Neural crest cell (in vitro differentiated cells): ENCODE measurements around the gene SUFU. TPM values are rescaled to one million over a fixed set of nuclear protein-coding genes. Genes with fewer than 3 reads are reported as not detected.
A peak's percentile ranks its signal among the peaks of the same experiment; 100 is the strongest.

Source experiments
- DNase-seq: peaks from one replicate; pipeline ENCODE4 v3.0.0; 2021; ENCODE audit warnings: low read depth, mixed read lengths, low spot score
- H3K27ac Mint-ChIP-seq: one replicate; pipeline ENCODE4 v1.8.0; 2021; ENCODE audit warnings: mild to moderate bottlenecking, mixed read lengths; ENCODE audit not compliant: unreplicated experiment
- H3K27me3 Mint-ChIP-seq: 2 replicates; pipeline ENCODE4 v1.8.0; 2021; ENCODE audit warnings: low read depth, mild to moderate bottlenecking, mixed read lengths
- H3K36me3 Mint-ChIP-seq: 2 replicates; pipeline ENCODE4 v1.8.0; 2021; ENCODE audit warnings: low read depth, mild to moderate bottlenecking, mixed read lengths
- H3K4me1 Mint-ChIP-seq: 2 replicates; pipeline ENCODE4 v1.8.0; 2021; ENCODE audit warnings: mixed read lengths
- H3K4me3 Mint-ChIP-seq: one replicate; pipeline ENCODE4 v1.8.0; 2021; ENCODE audit warnings: mild to moderate bottlenecking, mixed read lengths
- H3K9me3 Mint-ChIP-seq: 2 replicates; pipeline ENCODE4 v1.8.0; 2021; ENCODE audit warnings: mixed read lengths
- total RNA-seq: library from RNA; stranded (reverse); gene quantifications from 2 replicates; pipeline ENCODE4 v1.2.1, GENCODE V29; 2021
- TF ChIP-seq, protein P1 (sequence below): fragments of 200-600 bp; sonication (generic); conservative IDR thresholded peaks from 2 replicates; pipeline ENCODE4 v1.5.0; 2021; ENCODE audit warnings: antibody characterized with exemption, mild to moderate bottlenecking

The SUFU gene
- total RNA-seq, 1 donor from 2014 or later, result 27.1 TPM

- Mint-ChIP-seq H3K27ac (no peak overlapping the region), H3K36me3 (peaks cover 2% of the 10 kb centered on the region), H3K27me3 (no peaks in the 10 kb centered on the region), H3K4me1 (peaks cover 29% of the 10 kb centered on the region), H3K4me3 (no peak overlapping the region), H3K9me3 (no peaks in the 10 kb centered on the region)
- DNase-seq, result no peak
- TF ChIP-seq, protein P1, sequence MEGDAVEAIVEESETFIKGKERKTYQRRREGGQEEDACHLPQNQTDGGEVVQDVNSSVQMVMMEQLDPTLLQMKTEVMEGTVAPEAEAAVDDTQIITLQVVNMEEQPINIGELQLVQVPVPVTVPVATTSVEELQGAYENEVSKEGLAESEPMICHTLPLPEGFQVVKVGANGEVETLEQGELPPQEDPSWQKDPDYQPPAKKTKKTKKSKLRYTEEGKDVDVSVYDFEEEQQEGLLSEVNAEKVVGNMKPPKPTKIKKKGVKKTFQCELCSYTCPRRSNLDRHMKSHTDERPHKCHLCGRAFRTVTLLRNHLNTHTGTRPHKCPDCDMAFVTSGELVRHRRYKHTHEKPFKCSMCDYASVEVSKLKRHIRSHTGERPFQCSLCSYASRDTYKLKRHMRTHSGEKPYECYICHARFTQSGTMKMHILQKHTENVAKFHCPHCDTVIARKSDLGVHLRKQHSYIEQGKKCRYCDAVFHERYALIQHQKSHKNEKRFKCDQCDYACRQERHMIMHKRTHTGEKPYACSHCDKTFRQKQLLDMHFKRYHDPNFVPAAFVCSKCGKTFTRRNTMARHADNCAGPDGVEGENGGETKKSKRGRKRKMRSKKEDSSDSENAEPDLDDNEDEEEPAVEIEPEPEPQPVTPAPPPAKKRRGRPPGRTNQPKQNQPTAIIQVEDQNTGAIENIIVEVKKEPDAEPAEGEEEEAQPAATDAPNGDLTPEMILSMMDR, result no peak
These were observed 94.5 kb downstream of the SUFU start for GRCh38 chr10:102598243-102598642.

- Mint-ChIP-seq H3K27ac (peak overlapping the region; percentile 68), H3K36me3 (peaks cover 2% of the 10 kb centered on the region), H3K4me3 (no peak overlapping the region), H3K9me3 (no peaks in the 10 kb centered on the region), H3K4me1 (peaks cover 21% of the 10 kb centered on the region), H3K27me3 (no peaks in the 10 kb centered on the region)
- no peak for DNase-seq
- TF ChIP-seq, protein P1, result no peak
These were observed 96.0 kb downstream of the SUFU start for GRCh38 chr10:102599565-102600327.

GRCh38 chr10:102600816-102601215 is 97.0 kb downstream of the SUFU start:
- no peak overlapping the region for H3K4me3 Mint-ChIP-seq
- peaks cover 21% of the 10 kb centered on the region for H3K4me1 Mint-ChIP-seq
- no peak for DNase-seq
- TF ChIP-seq, protein P1, result no peak
- no peaks in the 10 kb centered on the region for H3K27me3 Mint-ChIP-seq
- peak overlapping the region; percentile 67 for H3K27ac Mint-ChIP-seq
- no peaks in the 10 kb centered on the region for H3K9me3 Mint-ChIP-seq
- H3K36me3 Mint-ChIP-seq, result peaks cover 2% of the 10 kb centered on the region

- Mint-ChIP-seq H3K4me3 (no peak overlapping the region), H3K27me3 (no peaks in the 10 kb centered on the region), H3K9me3 (no peaks in the 10 kb centered on the region), H3K4me1 (peaks cover 15% of the 10 kb centered on the region), H3K36me3 (peaks cover 2% of the 10 kb centered on the region), H3K27ac (no peak overlapping the region)
- TF ChIP-seq, protein P1, result no peak
- no peak for DNase-seq
These were observed 97.9 kb downstream of the SUFU start for GRCh38 chr10:102601639-102602038.

DNA sequence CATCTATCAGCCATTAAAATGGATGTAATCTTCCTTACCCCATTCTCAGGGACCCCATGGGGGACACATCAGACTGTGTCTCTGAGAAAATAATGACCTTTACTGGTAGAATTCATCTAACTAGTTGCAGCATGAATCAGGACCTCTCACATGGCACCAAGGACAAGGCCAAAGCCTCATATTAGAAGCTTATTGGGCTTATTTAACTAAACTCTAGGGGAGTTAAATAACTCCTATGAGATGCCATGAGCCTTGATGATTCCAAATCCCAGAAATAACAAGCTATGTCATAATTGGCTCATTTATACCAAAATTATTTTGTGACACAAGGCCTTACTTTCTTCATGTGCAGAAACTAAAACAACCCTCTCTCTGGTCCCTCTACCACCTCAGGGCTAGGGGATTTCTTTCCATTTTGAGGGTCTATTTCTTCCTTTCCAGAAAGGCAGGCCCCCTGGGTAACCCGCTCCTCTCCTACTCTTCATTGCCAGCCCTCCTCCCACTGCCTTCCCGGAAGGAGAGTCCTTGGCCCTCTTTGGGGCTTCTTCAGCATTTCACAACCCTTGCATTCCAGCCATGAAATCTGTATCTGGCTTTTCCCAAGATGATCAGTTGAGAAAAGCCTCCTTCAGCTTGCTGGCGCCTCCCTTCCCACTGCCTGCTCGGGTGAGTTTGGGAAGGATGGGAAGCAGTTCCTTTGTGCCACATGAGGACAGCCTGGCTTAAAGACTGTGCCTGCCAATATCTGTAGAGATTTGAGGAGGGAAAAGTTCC is 98.7 kb downstream of the SUFU start:
- no peaks in the 10 kb centered on the region for H3K9me3 Mint-ChIP-seq
- peaks cover 2% of the 10 kb centered on the region for H3K36me3 Mint-ChIP-seq

More for the DNA sequence above, 98.7 kb downstream of the SUFU start:
- DNase-seq, result no peak
- H3K27me3 Mint-ChIP-seq, result no peaks in the 10 kb centered on the region
- H3K4me1 Mint-ChIP-seq, result peaks cover 14% of the 10 kb centered on the region
- TF ChIP-seq, protein P1, result no peak
- H3K27ac Mint-ChIP-seq, result no peak overlapping the region
- H3K4me3 Mint-ChIP-seq, result no peak overlapping the region
